Dendritic cell treated with granulocyte-macrophage colony-stimulating factor and Interleukin-4, amounts not matched to agents 40 ng/mL and 50 ng/mL, for 4 days (primary cell): Measurements from ENCODE around the gene AHNAK.

Experiments used
- H3K27ac Mint-ChIP-seq: one replicate; pipeline ENCODE4 v1.8.0; 2022; ENCODE audit warnings: mild to moderate bottlenecking, mixed read lengths
- H3K27me3 Mint-ChIP-seq: one replicate; pipeline ENCODE4 v1.8.0; 2022; ENCODE audit warnings: mild to moderate bottlenecking, mixed read lengths
- H3K36me3 Mint-ChIP-seq: one replicate; pipeline ENCODE4 v1.8.0; 2022; ENCODE audit warnings: low read depth, mixed read lengths
- H3K4me1 Mint-ChIP-seq: one replicate; pipeline ENCODE4 v1.8.0; 2022; ENCODE audit warnings: low read depth, mixed read lengths
- H3K4me3 Mint-ChIP-seq: one replicate; pipeline ENCODE4 v1.8.0; 2022; ENCODE audit warnings: mild to moderate bottlenecking, moderate library complexity, mixed read lengths
- H3K9me3 Mint-ChIP-seq: one replicate; pipeline ENCODE4 v1.8.0; 2022; ENCODE audit warnings: mixed read lengths
- intact Hi-C: fragments of 100-400 bp; cut with micrococcal nuclease; formaldehyde crosslinking; loops from one replicate; pipeline ENCODE4 v1.15.0; 2022

Gene AHNAK

DNA sequence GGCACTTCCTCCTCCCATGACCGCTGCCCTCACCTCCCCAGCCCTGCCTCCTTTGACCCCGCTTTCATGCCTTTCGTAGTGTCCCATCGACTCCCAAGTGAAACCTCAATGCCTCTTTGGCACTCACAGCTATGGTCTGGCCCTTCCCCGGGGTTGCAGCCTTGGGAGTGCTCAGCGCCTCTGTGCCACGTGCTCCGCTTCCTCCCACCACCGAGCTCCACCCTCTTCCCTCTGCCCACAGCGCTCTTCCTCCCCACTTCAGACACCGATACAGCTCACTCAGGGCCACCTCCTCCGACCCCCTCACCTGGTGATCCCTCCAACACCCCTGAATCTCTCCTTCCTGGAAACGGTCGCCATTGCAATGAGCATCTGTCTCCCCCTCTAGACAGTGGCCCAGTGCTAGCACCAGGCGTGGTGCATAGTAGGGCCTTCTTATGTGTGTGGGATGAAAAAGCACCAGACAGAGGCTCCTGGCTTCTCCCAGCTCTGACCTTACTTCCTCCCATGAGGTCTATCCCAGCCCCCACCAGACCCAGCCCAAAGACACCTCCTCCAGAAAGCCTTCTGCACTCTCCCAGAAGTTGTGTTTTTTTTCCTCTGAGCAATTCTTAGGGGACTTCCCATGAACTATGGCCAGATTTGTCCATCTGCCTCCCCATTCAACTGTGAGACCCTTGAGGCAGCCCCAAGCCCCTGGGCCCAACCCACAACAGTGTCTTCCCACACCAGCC lies 144.2 kb downstream of the AHNAK start:
- H3K4me1 Mint-ChIP-seq = peaks cover 56% of the 10 kb centered on the region
- H3K4me3 Mint-ChIP-seq = peak overlapping the region; percentile 46
- intact Hi-C loops = no loop called here
- no peaks in the 10 kb centered on the region for H3K9me3 Mint-ChIP-seq
- peak overlapping the region; percentile 78 for H3K27ac Mint-ChIP-seq
- peaks cover 2% of the 10 kb centered on the region for H3K27me3 Mint-ChIP-seq
- no peaks in the 10 kb centered on the region for H3K36me3 Mint-ChIP-seq

DNA sequence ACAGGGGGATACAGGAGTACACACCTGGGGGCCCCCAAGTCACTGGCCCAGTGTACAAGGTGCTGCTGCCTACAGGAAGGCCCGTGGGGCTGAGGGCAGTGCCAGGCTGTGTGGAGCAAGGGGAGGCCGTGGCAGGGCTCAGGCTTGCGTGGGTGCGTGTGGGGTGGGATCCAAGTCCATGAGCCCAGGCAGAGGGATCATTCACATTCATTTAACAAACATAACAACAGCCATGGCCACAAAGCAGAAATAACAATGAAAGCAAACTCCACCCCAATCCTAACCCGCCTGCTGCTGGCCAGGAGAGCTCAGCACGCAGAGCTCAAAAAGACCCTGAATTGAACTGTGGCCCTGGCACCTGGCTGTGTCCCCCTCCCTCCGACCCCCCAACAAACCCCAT lies 144.8 kb downstream of the AHNAK start:
- intact Hi-C loops = no loop called here
- Mint-ChIP-seq H3K27ac (peak overlapping the region; percentile 78), H3K4me1 (peaks cover 60% of the 10 kb centered on the region), H3K36me3 (no peaks in the 10 kb centered on the region), H3K27me3 (peaks cover 2% of the 10 kb centered on the region), H3K4me3 (peak overlapping the region; percentile 46), H3K9me3 (no peaks in the 10 kb centered on the region)

DNA sequence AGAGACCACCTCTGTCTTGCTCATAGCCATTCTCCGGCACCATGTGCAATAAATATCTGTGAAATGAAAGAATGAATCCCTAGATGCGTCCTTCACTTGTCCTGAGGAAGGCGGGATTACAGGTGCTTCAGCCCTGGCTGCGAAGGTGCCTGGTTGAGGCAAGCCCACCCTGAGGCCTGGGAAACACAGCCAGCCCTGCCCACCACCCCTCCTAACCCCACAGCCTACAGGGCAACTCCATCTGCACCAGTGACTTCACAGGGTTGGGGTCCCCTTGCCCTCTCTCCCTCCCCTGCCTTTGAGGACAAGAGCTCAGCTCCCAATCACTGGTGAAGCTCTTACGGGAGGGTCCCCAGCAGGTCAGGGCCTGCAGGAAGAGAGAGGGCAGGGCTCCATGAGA lies 145.2 kb downstream of the AHNAK start:
- no peak overlapping the region for H3K4me3 Mint-ChIP-seq
- H3K27me3 Mint-ChIP-seq = peaks cover 2% of the 10 kb centered on the region
- H3K9me3 Mint-ChIP-seq = no peaks in the 10 kb centered on the region
- intact Hi-C loops = no loop called here
- peaks cover 64% of the 10 kb centered on the region for H3K4me1 Mint-ChIP-seq
- H3K27ac Mint-ChIP-seq = peak overlapping the region; percentile 78
- H3K36me3 Mint-ChIP-seq = no peaks in the 10 kb centered on the region

DNA sequence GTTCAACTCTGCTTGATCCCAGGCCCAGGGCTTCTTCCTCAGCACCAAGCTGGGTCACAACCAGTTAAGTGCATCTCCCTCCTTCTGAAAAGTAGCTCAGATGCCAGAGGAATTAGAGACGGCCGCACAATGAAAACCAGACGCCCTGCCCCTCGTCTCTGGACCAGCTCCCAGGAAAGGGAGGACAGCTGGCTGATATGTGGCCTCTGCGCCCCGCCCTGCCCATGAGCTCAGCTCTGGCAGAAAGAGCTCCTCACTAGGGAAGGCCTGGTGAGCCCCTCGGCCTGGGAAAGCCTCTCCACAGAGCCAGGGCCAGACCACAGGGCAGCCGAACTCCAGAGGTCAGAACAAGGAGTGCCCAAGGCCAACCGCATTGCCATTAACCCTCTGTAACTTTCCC lies 145.8 kb downstream of the AHNAK start:
- H3K4me3 Mint-ChIP-seq = no peak overlapping the region
- H3K4me1 Mint-ChIP-seq = peaks cover 70% of the 10 kb centered on the region
- intact Hi-C loops = no loop called here
- no peaks in the 10 kb centered on the region for H3K9me3 Mint-ChIP-seq
- no peaks in the 10 kb centered on the region for H3K36me3 Mint-ChIP-seq
- peaks cover 2% of the 10 kb centered on the region for H3K27me3 Mint-ChIP-seq
- peak overlapping the region; percentile 16 for H3K27ac Mint-ChIP-seq

DNA sequence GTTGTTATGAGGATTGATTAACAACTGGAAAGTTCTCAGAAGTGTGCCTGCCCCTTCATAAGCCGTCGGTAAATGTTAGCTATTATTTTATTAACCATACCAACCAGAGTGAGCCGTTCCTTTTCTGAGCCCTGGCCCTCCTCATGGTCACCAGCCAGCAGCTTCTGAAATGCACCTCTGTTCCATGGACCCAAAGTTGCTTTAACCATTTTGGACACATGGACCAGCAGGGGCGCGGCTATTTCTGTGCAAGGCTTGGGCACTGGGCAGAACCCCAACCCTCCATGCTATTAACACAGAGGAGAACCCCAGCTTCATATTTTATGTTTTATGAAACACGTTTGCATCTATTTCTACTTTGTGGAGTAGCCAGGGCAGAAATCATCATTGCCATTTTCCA lies 146.3 kb downstream of the AHNAK start:
- Mint-ChIP-seq H3K27me3 (peaks cover 2% of the 10 kb centered on the region), H3K4me3 (no peak overlapping the region), H3K27ac (peak overlapping the region; percentile 49), H3K4me1 (peaks cover 72% of the 10 kb centered on the region), H3K36me3 (no peaks in the 10 kb centered on the region), H3K9me3 (no peaks in the 10 kb centered on the region)
- intact Hi-C loops = no loop called here

DNA sequence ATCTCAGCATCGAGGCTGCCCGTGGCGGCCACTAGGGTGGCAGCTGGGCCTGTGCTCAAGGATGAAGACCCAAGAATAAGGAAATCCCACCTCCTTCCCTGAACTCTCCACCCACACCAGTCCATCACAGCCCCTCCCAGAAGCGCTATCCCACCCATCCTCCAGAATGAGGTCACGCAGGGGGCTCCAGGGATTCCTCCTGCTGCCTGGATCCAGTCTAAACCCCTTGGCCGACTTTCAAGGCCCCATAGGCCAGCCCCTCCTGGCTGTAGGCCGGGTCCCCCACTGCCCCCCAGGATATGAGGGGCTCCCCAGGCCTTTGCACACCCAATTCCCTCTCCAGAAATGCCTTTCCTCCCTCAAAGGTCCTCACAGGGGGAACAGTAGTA lies 146.7 kb downstream of the AHNAK start:
- Mint-ChIP-seq H3K4me3 (no peak overlapping the region), H3K27me3 (peaks cover 1% of the 10 kb centered on the region), H3K27ac (peak overlapping the region; percentile 49), H3K36me3 (no peaks in the 10 kb centered on the region), H3K9me3 (no peaks in the 10 kb centered on the region), H3K4me1 (peaks cover 76% of the 10 kb centered on the region)
- intact Hi-C loops = loop anchor here (5.0 to 10.0 kb wide), 3 partner anchors 142 to 295 kb away; no protein-coding TSS in a partner anchor

DNA sequence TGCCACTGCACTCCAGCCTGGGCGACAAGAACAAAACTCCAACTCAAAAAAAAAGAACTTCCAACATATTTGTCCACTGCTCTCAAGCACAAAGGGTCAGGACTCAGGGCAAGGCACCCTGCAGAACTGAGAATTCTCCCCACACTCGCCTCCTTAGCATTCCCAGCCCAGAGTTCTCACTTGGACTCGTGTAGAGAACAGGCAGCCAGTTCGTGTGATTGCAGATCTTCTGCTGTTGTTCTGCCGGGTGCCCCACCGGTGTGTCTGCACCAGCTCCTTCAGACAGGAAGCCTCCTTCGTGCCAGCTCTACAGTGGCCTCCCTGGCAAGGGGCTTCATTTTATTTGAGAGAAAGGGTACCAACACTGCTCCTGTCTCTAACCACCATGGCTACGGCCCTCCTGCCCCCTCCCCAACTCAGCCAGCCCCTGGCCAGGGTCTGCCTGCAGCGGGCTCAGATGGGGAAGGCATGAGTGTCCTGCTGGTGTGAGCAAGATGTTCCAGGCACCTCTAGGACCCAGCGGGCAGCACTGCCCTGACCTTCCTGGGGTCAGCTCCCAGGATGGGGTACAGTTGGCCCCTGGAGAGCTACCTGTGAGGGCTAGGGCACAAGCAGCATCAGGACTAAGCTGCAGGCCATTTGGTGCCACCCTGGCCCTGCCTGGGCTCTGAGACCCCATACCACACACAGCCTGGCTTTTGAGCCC lies 147.3 kb downstream of the AHNAK start:
- intact Hi-C loops = loop anchor here (5.0 to 10.0 kb wide), 3 partner anchors 143 to 295 kb away; no protein-coding TSS in a partner anchor
- no peak overlapping the region for H3K4me3 Mint-ChIP-seq
- peak overlapping the region; percentile 49 for H3K27ac Mint-ChIP-seq
- no peaks in the 10 kb centered on the region for H3K9me3 Mint-ChIP-seq
- no peaks in the 10 kb centered on the region for H3K27me3 Mint-ChIP-seq
- peaks cover 81% of the 10 kb centered on the region for H3K4me1 Mint-ChIP-seq
- H3K36me3 Mint-ChIP-seq = no peaks in the 10 kb centered on the region

DNA sequence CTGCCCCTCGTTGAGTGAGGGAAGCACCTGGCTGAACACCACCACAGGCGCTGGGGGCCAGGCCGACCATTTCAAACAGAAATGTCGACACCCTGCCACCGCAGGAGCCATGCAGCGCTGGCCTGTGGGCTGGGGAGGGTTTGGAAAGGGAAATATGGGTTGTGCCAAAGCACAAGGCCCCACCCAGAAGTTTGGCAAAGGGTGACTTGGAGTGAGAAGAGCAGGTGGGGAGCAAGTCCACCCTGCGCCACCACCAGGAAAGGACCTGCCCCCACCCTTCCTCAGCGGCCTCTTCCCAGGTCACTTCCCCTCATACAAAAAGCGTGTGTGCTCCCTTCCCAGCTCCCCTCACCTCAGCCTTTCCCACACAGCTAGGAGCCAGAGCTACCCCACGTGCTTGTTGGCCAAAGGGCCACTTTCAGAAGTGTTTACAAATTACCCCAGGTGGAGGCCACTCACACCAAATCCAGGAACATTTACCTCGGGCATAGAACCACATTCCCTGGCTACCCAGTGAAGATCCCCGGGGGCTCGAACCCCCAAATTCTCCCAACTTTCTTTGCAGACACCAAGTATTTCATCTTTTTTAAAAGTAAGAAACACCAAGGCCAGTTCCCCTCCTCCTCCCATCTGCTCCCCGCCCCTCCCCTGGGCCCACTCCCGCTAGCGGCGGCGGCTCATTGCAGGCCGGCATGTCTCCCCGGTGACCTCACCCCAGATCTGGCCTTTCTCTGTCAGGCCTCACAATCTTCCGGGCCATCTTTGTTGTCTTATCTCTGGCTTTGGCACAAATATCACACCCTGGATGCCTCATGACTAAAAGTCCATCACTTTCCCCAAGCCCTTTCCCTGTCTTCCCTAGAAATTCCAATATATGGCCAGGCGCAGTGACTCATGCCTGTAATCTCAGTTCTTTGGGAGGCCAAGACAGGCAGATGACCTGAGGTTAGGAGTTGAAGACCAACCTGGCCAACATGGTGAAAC lies 148.3 kb downstream of the AHNAK start:
- intact Hi-C loops = loop anchor here (5.0 to 10.0 kb wide), 3 partner anchors 144 to 296 kb away; no protein-coding TSS in a partner anchor
- Mint-ChIP-seq H3K4me1 (peaks cover 81% of the 10 kb centered on the region), H3K9me3 (no peaks in the 10 kb centered on the region), H3K27me3 (no peaks in the 10 kb centered on the region), H3K4me3 (no peak overlapping the region), H3K27ac (peak overlapping the region; percentile 49), H3K36me3 (no peaks in the 10 kb centered on the region)

DNA sequence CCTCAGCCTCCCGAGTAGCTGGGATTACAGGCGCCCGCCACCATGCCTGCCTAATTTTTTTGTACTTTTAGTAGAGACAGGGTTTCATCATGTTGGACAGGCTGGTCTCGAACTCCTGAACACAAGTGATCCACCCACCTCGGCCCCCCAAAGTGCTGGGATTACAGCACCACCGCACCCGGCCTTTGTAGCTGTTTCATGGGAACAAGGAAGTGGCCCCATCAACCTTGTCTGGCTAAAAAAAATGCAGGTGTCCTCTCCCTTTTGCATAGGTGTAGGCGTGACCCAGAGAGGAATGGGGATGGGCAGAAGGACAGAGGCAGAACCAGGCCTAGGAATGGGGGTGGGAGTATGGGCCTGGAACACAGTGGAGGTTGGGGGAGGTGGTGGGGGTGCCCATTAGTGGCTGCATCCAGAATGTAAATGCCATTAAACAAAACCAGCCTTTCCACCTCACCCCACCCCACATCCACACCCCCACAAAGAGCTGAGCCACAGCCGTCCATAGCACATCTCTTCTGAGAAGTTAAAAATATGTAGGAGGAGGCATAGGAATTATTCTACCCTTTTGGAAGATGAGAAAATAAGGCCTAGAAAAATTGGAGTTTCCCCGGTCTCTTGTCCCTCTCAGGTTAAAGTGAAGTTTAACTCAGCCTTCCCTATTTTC lies 150.6 kb downstream of the AHNAK start:
- Mint-ChIP-seq H3K4me3 (no peak overlapping the region), H3K9me3 (no peaks in the 10 kb centered on the region), H3K27me3 (no peaks in the 10 kb centered on the region), H3K27ac (no peak overlapping the region), H3K36me3 (peaks cover 16% of the 10 kb centered on the region), H3K4me1 (peaks cover 59% of the 10 kb centered on the region)
- intact Hi-C loops = loop anchor here (5.0 to 10.0 kb wide), 3 partner anchors 146 to 299 kb away; no protein-coding TSS in a partner anchor

DNA sequence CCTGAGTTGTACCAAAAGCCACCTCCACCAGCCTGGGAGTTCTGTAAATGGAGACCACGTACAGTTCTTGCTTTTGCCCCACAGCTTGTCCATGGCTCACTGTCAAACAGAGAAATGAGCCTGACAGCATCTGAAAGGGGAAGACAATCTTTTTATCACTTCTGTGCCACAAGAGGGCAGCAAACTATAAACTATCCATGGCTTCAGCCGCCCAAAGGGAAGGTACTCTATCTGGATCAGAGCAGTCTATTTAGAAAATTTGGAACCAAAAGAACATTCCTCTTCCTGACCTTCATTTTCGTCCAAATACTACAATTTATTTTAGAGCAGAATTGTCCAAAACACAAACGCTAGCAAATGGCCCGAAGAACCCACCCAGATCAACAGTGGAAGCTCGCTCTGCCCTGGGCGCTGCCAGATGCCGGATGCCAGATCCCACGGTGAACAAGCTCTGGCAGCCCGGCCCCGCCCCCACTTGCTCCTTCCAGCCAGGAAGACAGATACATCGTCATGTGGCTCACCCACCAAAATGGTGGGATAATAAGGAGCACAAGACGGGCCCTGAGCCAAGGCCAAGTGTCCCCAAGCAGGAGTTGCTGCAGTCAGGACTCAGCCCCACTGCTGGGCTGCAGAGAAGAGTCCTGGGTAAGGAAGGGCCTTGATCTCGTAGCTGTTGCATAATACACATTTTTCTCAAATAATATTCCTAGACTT lies 151.6 kb downstream of the AHNAK start:
- intact Hi-C loops = loop anchor here (5.0 to 10.0 kb wide), 3 partner anchors 147 to 300 kb away; no protein-coding TSS in a partner anchor
- Mint-ChIP-seq H3K27ac (no peak overlapping the region), H3K4me1 (peaks cover 50% of the 10 kb centered on the region), H3K36me3 (peaks cover 17% of the 10 kb centered on the region), H3K9me3 (no peaks in the 10 kb centered on the region), H3K4me3 (no peak overlapping the region), H3K27me3 (no peaks in the 10 kb centered on the region)

DNA sequence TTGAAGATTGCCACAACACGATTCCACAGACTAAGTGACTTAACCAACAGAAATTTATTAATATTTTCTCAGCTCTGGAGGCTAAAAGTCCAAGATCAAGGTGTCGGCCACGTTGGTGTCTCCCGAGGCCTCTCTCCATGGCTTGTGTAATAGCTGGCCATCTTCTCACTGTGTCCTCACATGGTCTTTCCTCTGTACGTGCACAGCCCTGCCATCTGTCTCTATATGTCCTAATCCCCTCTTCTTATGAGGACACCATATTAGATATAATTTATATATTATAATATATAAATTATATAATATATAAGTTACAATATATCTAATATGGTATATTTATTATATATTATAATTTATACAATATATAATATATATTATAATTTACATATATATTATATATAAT lies 152.9 kb downstream of the AHNAK start:
- Mint-ChIP-seq H3K4me3 (no peak overlapping the region), H3K36me3 (peaks cover 17% of the 10 kb centered on the region), H3K9me3 (no peaks in the 10 kb centered on the region), H3K4me1 (peaks cover 37% of the 10 kb centered on the region), H3K27ac (no peak overlapping the region), H3K27me3 (no peaks in the 10 kb centered on the region)
- intact Hi-C loops = loop anchor here (10.0 kb wide), 1 partner anchor 301 kb away; no protein-coding TSS in a partner anchor

DNA sequence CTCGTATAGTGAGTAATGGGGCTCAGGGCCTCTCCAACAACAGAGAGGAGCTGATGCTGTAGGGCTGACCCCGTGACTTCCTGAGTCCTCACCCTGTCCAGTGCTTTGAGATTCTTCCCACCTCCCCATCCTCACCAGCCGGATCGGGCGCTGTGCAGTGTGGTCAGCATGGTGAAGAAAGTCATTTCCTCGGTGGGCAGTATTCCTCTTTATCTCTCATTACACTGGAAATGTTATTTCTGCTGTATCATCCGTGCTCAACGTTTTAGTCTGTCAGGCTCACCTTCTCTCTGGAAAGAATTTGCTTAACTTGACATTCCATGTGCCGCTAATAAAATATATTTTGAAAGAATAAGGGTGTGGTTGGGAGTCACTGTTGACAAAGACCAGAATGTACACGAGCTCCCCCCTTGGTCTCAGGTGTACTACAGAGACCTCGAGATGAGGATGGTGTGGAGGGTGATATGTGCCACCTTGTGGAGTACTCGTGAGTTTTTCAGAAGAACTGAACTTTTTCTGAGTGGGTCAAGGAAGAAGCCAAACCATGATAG lies 153.5 kb downstream of the AHNAK start:
- peaks cover 31% of the 10 kb centered on the region for H3K4me1 Mint-ChIP-seq
- H3K9me3 Mint-ChIP-seq = no peaks in the 10 kb centered on the region
- intact Hi-C loops = loop anchor here (10.0 kb wide), 1 partner anchor 302 kb away; no protein-coding TSS in a partner anchor
- no peak overlapping the region for H3K27ac Mint-ChIP-seq
- no peak overlapping the region for H3K4me3 Mint-ChIP-seq
- H3K27me3 Mint-ChIP-seq = no peaks in the 10 kb centered on the region
- peaks cover 17% of the 10 kb centered on the region for H3K36me3 Mint-ChIP-seq
